Panc1 (cell line): ENCODE data around the gene FAM169A. TPM values are rescaled to one million over a fixed set of nuclear protein-coding genes. Genes with fewer than 3 reads are reported as not detected.

Experiments used
- ATAC-seq: fragments of 200-7000 bp; cut with Tn5 transposase; 2 replicates; pipeline ENCODE4 v1.9.1; 2020; ENCODE audit warnings: mild to moderate bottlenecking, moderate library complexity
- BruUV-seq: library from RNA; stranded (reverse); fragments of 400-500 nt; replicated peaks from 2 replicates; lab custom pipeline; 2021; lab: Mats Ljungman, UMichigan
- CTCF ChIA-PET: fragments of 300-600 bp; sonication (Branson Sonifier 250); formaldehyde crosslinking; loops from one replicate; lab custom pipeline; 2022; ENCODE audit warnings: antibody characterized with exemption; lab: Charles Lee
- POLR2A ChIA-PET: fragments of 300-600 bp; sonication (Branson Sonifier 250); formaldehyde crosslinking; loops from one replicate; lab custom pipeline; 2022; ENCODE audit warnings: antibody characterized with exemption; lab: Charles Lee
- DNase-seq: peaks from one replicate; pipeline ENCODE4 v3.0.0-alpha.2; 2010; ENCODE audit warnings: low read depth, low spot score
- H3K27ac ChIP-seq: 2 replicates; pipeline ENCODE4 v1.5.1; 2011; ENCODE audit warnings: mild to moderate bottlenecking, low read length, inconsistent platforms
- H3K27me3 ChIP-seq: fragments of 200-500 bp; sonication (Bioruptor generic); 2 replicates; pipeline ENCODE4 v1.6.0; 2014; ENCODE audit warnings: low read length, inconsistent platforms; ENCODE audit not compliant: control insufficient read depth, insufficient read depth
- H3K36me3 ChIP-seq: fragments of 200-500 bp; sonication (Bioruptor generic); 2 replicates; pipeline ENCODE4 v1.5.1; 2014; ENCODE audit warnings: inconsistent platforms, mild to moderate bottlenecking, low read length, moderate library complexity; ENCODE audit not compliant: control insufficient read depth, insufficient read depth
- H3K4me1 ChIP-seq: 2 replicates; pipeline ENCODE4 v1.5.1; 2011; ENCODE audit warnings: inconsistent platforms, mild to moderate bottlenecking, low read length, moderate library complexity; ENCODE audit not compliant: control insufficient read depth, insufficient read depth
- H3K4me3 ChIP-seq, 2 experiments: 2 replicates each; pipeline ENCODE4 v1.5.1; 2011 to 2012; ENCODE audit warnings: low read depth in 2 of 2, low read length in 2 of 2, mild to moderate bottlenecking in 2 of 2, inconsistent platforms in 1 of 2, moderate library complexity in 1 of 2
- H3K9me3 ChIP-seq: fragments of 200-500 bp; sonication (Bioruptor generic); 2 replicates; pipeline ENCODE4 v1.5.1; 2014; ENCODE audit warnings: low read depth, mild to moderate bottlenecking, inconsistent platforms, low read length, moderate library complexity; ENCODE audit not compliant: control insufficient read depth, insufficient read depth
- POLR2AphosphoS5 ChIP-seq: IDR thresholded peaks from 2 replicates; pipeline ENCODE4 v1.6.1; 2012; ENCODE audit warnings: mild to moderate bottlenecking, low read depth, low read length, moderate library complexity
- SIN3A ChIP-seq: IDR thresholded peaks from 2 replicates; pipeline ENCODE4 v1.6.1; 2012; ENCODE audit warnings: low read depth, mild to moderate bottlenecking, low read length, moderate library complexity, borderline replicate concordance; ENCODE audit not compliant: insufficient read depth
- TCF7L2 ChIP-seq: IDR thresholded peaks from 2 replicates; pipeline ENCODE4 v1.6.1; 2011; ENCODE audit warnings: mild to moderate bottlenecking, low read depth, low read length, inconsistent platforms
- in situ Hi-C: cut with HindIII; loops from 2 replicates; pipeline ENCODE4 v1.10.0; 2016; ENCODE audit warnings: low sequenced_read_pairs, low pct_unique_long_range_greater_than_20kb
- intact Hi-C: fragments of 100-400 bp; cut with micrococcal nuclease; formaldehyde crosslinking; loops from one replicate; pipeline ENCODE4 v1.10.0; 2022; ENCODE audit not compliant: unreplicated experiment
- total RNA-seq: library from RNA; stranded (reverse); gene quantifications from one replicate; pipeline ENCODE4 v1.2.1, GENCODE V29; 2021; ENCODE audit not compliant: unreplicated experiment
- TF ChIP-seq, protein P1 (sequence below), 2 experiments: IDR thresholded peaks; 2 replicates each; pipeline ENCODE4 v1.6.1; 2011 to 2012; ENCODE audit warnings: low read depth in 2 of 2, control low read depth in 1 of 2, low read length in 1 of 2, mild to moderate bottlenecking in 1 of 2, moderate library complexity in 1 of 2; ENCODE audit not compliant: insufficient read depth in 1 of 2
- TF ChIP-seq, protein P2 (sequence below): fragments of 450-650 bp; IDR thresholded peaks from 2 replicates; pipeline ENCODE4 v1.5.1; 2017; ENCODE audit warnings: mild to moderate bottlenecking

The FAM169A gene
- total RNA-seq, 1 experiment from 2014 or later = 23.1 TPM

DNA sequence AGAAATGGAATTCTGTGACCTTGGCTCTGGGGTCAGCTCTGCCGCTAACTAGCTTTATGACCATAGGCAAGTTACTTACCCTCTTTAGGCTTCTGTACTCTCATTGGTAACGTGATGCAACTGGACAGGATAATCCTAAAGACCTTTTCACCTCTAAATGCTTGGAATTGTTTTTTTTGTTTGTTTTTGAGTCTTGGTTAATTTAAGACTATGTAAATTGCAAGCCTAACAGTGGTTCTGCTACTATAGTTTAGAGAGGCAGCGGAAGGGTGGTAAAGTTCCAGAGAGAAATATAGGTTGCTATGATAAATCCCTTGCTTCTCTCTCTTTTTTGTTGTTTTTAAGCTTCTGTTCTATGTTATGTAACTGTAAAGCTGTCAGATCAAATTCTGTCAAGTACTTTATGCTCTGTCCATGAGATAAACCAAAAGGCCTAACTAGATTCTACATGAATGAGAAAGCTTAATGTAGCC lies 17.6 kb downstream of the FAM169A start:
- TF ChIP-seq POLR2AphosphoS5 (no peak), SIN3A (no peak), TCF7L2 (no peak)
- TF ChIP-seq, protein P1, sequence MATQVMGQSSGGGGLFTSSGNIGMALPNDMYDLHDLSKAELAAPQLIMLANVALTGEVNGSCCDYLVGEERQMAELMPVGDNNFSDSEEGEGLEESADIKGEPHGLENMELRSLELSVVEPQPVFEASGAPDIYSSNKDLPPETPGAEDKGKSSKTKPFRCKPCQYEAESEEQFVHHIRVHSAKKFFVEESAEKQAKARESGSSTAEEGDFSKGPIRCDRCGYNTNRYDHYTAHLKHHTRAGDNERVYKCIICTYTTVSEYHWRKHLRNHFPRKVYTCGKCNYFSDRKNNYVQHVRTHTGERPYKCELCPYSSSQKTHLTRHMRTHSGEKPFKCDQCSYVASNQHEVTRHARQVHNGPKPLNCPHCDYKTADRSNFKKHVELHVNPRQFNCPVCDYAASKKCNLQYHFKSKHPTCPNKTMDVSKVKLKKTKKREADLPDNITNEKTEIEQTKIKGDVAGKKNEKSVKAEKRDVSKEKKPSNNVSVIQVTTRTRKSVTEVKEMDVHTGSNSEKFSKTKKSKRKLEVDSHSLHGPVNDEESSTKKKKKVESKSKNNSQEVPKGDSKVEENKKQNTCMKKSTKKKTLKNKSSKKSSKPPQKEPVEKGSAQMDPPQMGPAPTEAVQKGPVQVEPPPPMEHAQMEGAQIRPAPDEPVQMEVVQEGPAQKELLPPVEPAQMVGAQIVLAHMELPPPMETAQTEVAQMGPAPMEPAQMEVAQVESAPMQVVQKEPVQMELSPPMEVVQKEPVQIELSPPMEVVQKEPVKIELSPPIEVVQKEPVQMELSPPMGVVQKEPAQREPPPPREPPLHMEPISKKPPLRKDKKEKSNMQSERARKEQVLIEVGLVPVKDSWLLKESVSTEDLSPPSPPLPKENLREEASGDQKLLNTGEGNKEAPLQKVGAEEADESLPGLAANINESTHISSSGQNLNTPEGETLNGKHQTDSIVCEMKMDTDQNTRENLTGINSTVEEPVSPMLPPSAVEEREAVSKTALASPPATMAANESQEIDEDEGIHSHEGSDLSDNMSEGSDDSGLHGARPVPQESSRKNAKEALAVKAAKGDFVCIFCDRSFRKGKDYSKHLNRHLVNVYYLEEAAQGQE (IDR thresholded peaks at IDR 0.05; ENCODE audit: insufficient read depth in 1 of 2, low read depth in 2 of 2, low read length in 1 of 2) = no peak
- TF ChIP-seq, protein P2, sequence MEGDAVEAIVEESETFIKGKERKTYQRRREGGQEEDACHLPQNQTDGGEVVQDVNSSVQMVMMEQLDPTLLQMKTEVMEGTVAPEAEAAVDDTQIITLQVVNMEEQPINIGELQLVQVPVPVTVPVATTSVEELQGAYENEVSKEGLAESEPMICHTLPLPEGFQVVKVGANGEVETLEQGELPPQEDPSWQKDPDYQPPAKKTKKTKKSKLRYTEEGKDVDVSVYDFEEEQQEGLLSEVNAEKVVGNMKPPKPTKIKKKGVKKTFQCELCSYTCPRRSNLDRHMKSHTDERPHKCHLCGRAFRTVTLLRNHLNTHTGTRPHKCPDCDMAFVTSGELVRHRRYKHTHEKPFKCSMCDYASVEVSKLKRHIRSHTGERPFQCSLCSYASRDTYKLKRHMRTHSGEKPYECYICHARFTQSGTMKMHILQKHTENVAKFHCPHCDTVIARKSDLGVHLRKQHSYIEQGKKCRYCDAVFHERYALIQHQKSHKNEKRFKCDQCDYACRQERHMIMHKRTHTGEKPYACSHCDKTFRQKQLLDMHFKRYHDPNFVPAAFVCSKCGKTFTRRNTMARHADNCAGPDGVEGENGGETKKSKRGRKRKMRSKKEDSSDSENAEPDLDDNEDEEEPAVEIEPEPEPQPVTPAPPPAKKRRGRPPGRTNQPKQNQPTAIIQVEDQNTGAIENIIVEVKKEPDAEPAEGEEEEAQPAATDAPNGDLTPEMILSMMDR = no peak
- Histone ChIP-seq H3K27me3 (no peaks in the 10 kb centered on the region), H3K27ac (no peak overlapping the region), H3K9me3 (no peaks in the 10 kb centered on the region), H3K4me3 (no peak overlapping the region), H3K36me3 (no peaks in the 10 kb centered on the region), H3K4me1 (peaks cover 19% of the 10 kb centered on the region)
- CTCF ChIA-PET = no interaction called here
- POLR2A ChIA-PET = interaction anchor here (0.6 kb wide), 1 partner anchor 56 kb away, joined by 3 read pairs; no protein-coding TSS in a partner anchor
- no peak for ATAC-seq
- no TSS peak for BruUV-seq
- in situ Hi-C loops (no loop called here), intact Hi-C loops (no loop called here)
- no peak for DNase-seq

DNA sequence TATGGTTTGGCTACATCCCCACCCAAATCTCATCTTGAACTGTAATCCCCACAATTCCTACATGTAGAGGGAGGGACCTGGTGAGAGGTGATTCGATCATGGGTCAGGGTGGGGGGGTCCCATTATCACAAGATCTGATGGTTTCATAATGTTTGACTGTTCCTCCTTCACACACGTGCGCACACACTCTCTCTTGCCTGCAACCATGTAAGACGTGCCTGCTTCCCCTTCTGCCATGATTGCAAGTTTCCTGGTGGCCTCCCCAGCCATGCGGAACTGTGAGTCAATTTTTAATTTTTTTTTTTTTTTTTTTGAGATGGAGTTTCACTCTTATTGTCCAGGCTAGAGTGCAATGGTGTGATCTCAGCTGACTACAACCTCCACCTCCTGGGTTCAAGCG lies 27.0 kb downstream of the FAM169A start:
- ChIA-PET POLR2A (no interaction called here), CTCF (interaction anchor here (0.6 kb wide), 1 partner anchor 81 kb away, joined by 4 read pairs; no protein-coding TSS in a partner anchor)
- intact Hi-C loops (no loop called here), in situ Hi-C loops (no loop called here)
- H3K27ac ChIP-seq = no peak overlapping the region
- no peaks in the 10 kb centered on the region for H3K9me3 ChIP-seq
- H3K36me3 ChIP-seq = no peaks in the 10 kb centered on the region; the same call in 1 of the 2 replicates
- DNase-seq = no peak
- H3K4me3 ChIP-seq = no peak overlapping the region
- H3K27me3 ChIP-seq = no peaks in the 10 kb centered on the region
- no TSS peak for BruUV-seq
- TF ChIP-seq TCF7L2 (no peak), POLR2AphosphoS5 (no peak), SIN3A (no peak)
- TF ChIP-seq, protein P2 = no peak
- TF ChIP-seq, protein P1 (IDR thresholded peaks at IDR 0.05; ENCODE audit: insufficient read depth in 1 of 2, low read depth in 2 of 2, low read length in 1 of 2) = no peak
- no peak for ATAC-seq
- no peaks in the 10 kb centered on the region for H3K4me1 ChIP-seq
